Esophagus squamous epithelium (tissue), 5 donors: ENCODE data around the gene FXYD6. TPM values are rescaled to one million over a fixed set of nuclear protein-coding genes. Genes with fewer than 3 reads are reported as not detected.

Source experiments
- DNase-seq: peaks from one replicate; lab custom pipeline; 2025; lab: John Stamatoyannopoulos, UW
- H3K27ac ChIP-seq, 4 donors: fragments of 200-600 bp; sonication (generic); one replicate each; pipeline ENCODE4 v1.5.1; 2016 to 2019; ENCODE audit warnings: mild to moderate bottlenecking in 1 of 4
- H3K27me3 ChIP-seq, 4 donors: fragments of 200-600 bp; sonication (generic); 1 replicate in 3 of 4; 2 replicates in 1 of 4; pipeline versions ENCODE4 v1.5.1 to v1.6.0; 2017 to 2021; ENCODE audit warnings: antibody characterized with exemption in 1 of 4
- H3K36me3 ChIP-seq, 3 donors: fragments of 200-600 bp; sonication (generic); one replicate each; pipeline ENCODE4 v1.5.1; 2016 to 2019
- H3K4me1 ChIP-seq, 3 donors: fragments of 200-600 bp; sonication (generic); one replicate each; pipeline ENCODE4 v1.5.1; 2017 to 2019
- H3K4me3 ChIP-seq, 4 donors: fragments of 200-600 bp; sonication (generic); 1 replicate in 3 of 4; 2 replicates in 1 of 4; pipeline ENCODE4 v1.5.1; 2016 to 2019; ENCODE audit warnings: mild to moderate bottlenecking in 2 of 4, moderate library complexity in 1 of 4
- H3K9me3 ChIP-seq, 3 donors: fragments of 200-600 bp; sonication (generic); one replicate each; pipeline ENCODE4 v1.5.1; 2016 to 2019
- POLR2A ChIP-seq, 4 donors: fragments of 450-650 bp; IDR thresholded peaks; one replicate each; pipeline ENCODE4 v1.6.1; 2017; ENCODE audit warnings: antibody characterized with exemption in 4 of 4, mild to moderate bottlenecking in 4 of 4, moderate library complexity in 3 of 4
- WGBS, 2 donors: methylation state at CpG; one replicate each; pipeline ENCODE4 v1.1.5; 2018; 5-methylcytosine and 5-hydroxymethylcytosine counted together
- intact Hi-C: fragments of 100-400 bp; cut with DNase I; formaldehyde crosslinking; loops from one replicate; pipeline ENCODE4 v1.15.0; 2022
- total RNA-seq, 4 donors: library from RNA; depleted of rRNA; stranded (reverse); fragments of >200 nt; gene quantifications; one replicate each; pipeline ENCODE4 v1.1.0, GENCODE V29; 2016
- TF ChIP-seq, protein P1 (sequence below), 6 experiments: fragments of 450-650 bp in 4 of 6; fragments of 200-600 bp in 2 of 6; sonication (generic) in 2 of 6; IDR thresholded peaks; one replicate each; pipeline ENCODE4 v1.5.1; 2016 to 2019; ENCODE audit warnings: antibody characterized with exemption in 6 of 6, mild to moderate bottlenecking in 4 of 6, moderate library complexity in 4 of 6
- donor health status: DM: yes; HTN: yes; CAD: no.

Gene FXYD6
- total RNA-seq, 4 donors from 2014 or later, result 0.61 to 27.7 (median 2.1) TPM

DNA sequence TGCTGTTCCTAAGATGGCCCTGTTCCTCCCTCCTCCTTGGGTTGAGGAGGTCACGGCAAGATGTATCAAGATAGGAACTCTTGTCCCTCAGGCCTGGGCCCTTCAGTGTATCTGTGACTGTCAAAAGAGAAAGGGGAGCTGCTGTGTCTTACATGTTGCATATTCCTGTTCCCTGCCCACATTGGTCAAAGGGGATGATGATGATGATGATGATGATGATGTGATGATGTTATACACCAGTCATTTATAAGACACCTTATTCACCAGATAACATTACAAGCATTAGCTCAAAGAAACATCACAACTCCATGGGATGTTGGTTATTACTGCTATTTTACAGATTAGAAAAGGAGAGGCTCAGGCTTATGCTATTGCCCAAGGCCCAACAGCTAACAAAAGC lies 13.7 kb downstream of the FXYD6 start:
- peaks cover 0 to 6% (median 0%) of the 10 kb centered on the region in 4 donors for H3K27me3 ChIP-seq
- TF ChIP-seq, protein P1, sequence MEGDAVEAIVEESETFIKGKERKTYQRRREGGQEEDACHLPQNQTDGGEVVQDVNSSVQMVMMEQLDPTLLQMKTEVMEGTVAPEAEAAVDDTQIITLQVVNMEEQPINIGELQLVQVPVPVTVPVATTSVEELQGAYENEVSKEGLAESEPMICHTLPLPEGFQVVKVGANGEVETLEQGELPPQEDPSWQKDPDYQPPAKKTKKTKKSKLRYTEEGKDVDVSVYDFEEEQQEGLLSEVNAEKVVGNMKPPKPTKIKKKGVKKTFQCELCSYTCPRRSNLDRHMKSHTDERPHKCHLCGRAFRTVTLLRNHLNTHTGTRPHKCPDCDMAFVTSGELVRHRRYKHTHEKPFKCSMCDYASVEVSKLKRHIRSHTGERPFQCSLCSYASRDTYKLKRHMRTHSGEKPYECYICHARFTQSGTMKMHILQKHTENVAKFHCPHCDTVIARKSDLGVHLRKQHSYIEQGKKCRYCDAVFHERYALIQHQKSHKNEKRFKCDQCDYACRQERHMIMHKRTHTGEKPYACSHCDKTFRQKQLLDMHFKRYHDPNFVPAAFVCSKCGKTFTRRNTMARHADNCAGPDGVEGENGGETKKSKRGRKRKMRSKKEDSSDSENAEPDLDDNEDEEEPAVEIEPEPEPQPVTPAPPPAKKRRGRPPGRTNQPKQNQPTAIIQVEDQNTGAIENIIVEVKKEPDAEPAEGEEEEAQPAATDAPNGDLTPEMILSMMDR (IDR thresholded peaks at IDR 0.05), result no peak
- no peak for TF ChIP-seq POLR2A (IDR thresholded peaks at IDR 0.05)
- peaks cover 0 to 21% (median 3%) of the 10 kb centered on the region in 3 donors for H3K4me1 ChIP-seq
- H3K9me3 ChIP-seq, result no peaks in the 10 kb centered on the region
- intact Hi-C loops, result no loop called here
- H3K4me3 ChIP-seq, result no peak overlapping the region
- no peaks in the 10 kb centered on the region for H3K36me3 ChIP-seq
- peak overlapping the region in 2 of 4 donors; percentile 27 to 61 for H3K27ac ChIP-seq
- DNase-seq, result no peak
- WGBS, 2 donors, result 100% methylated on average over 1 of the region's 1 CpG; no CpG with 5 or more reads in 1 of the 2 donors

DNA sequence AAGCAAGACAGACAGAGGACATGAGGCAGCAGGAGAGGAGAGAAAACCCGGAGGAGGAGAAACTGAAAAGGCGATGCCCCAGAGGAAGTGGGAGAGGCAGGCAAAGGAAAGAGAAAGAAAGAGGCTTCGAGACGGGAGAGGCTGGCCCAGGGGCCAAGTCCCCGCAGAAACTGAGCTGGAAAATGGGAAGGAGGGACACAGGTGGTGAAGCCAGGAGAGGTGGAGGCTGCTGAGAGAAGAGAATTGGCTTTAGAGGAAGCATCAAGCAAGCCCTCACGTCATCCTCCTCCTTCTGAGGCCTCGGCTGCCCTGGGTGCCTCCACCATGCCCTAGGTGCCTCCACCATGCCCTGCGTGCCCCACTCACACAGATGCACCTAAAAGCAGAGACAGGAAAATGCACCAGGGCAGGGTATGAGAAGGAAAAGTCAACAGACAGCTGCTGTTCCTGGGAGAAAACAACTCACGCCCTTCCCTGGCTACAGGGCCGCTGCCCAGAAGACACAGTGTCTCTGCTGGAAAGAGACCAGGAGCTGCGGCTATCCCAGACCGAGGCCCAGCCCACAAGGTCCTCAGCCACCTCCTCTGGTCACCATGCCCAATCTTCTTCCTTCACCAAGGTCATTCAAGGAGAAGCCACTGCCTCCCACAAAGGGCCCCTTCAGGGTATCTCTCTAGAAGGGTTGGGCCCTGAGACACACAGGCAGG lies 14.3 kb downstream of the FXYD6 start:
- Histone ChIP-seq H3K4me1 (peaks cover 0 to 21% (median 3%) of the 10 kb centered on the region in 3 donors), H3K27me3 (peaks cover 0 to under 1% (median 0%) of the 10 kb centered on the region in 4 donors), H3K36me3 (no peaks in the 10 kb centered on the region), H3K4me3 (peak overlapping the region in 1 of 4 donors; percentile 18), H3K9me3 (no peaks in the 10 kb centered on the region), H3K27ac (peak overlapping the region in 3 of 4 donors; percentile 23 to 61 (median 27))
- 61 to 76% methylated on average over 10 to 12 of the region's 12 CpGs for WGBS, 2 donors
- no peak for TF ChIP-seq POLR2A (IDR thresholded peaks at IDR 0.05)
- TF ChIP-seq, protein P1 (IDR thresholded peaks at IDR 0.05), result no peak
- intact Hi-C loops, result no loop called here
- no peak for DNase-seq

DNA sequence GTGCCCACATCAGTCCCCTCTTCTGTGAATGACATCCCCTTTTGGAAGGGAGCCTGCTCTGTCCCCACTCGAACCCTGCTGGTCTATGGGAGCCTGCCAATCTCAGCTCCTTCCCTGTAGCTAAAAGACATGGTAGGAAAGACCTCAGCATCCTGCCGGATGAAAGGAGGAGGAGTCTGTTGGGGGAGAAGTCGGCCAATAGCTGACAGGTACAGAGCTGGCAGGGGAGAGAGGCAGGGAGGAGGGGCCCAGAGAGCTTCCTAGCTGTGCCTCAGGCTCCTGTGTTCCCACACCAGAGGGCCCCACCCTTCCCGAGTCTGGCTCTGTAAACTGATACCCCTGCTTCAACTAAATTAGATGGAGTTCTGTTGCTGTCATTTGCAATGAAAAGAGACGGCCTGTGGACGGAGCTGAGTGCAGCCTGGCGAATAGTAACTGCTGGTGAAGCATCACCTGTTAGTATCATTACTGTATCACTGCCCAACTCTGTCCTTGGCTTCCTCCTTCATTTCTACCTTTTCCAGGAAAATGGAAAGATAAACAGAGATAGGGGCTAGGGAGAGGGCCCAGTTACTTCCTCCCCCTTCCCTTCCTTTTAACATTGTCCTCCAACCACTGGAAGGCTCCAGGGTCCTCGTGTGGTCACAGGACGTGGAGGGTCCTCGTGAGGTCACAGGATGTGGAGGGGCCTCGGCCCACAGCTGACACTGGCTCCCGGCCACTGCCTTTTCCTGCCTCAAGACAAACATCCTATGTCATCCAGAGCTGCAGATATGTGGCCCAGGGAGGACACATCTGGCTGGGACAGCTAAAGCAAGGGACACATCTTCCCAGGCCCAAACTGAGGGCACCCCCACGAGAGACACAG lies 15.1 kb downstream of the FXYD6 start:
- no peak for DNase-seq
- intact Hi-C loops, result no loop called here

DNA sequence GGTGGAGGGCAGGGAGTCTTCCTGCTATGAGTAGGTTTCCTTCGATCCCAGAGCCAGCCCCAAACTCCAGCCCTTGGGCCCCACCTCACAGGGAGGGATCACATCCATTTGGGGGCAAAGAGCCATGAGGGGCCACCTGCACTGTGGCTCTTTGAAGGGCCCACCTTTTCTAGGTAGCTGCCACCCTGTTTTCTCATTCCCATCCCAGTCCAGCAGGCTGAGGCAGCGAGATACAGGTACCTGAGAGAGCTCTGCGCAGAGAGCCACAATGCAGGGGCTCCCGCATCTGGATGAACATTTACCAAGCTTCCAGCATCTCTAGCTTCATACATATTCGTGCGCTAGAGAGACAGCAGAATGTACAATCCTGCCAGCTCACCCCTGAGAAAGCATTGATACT lies 16.3 kb downstream of the FXYD6 start:
- TF ChIP-seq POLR2A (IDR thresholded peaks at IDR 0.05), result no peak
- TF ChIP-seq, protein P1 (IDR thresholded peaks at IDR 0.05), result no peak
- no peaks in the 10 kb centered on the region for H3K9me3 ChIP-seq
- peaks cover 0 to 21% (median 3%) of the 10 kb centered on the region in 3 donors for H3K4me1 ChIP-seq
- intact Hi-C loops, result no loop called here
- H3K27ac ChIP-seq, result no peak overlapping the region
- DNase-seq, result no peak
- WGBS, 2 donors, result 86 to 100% methylated on average over 1 to 5 of the region's 6 CpGs
- H3K36me3 ChIP-seq, result no peaks in the 10 kb centered on the region
- peaks cover 0 to 6% (median 0%) of the 10 kb centered on the region in 4 donors for H3K27me3 ChIP-seq
- no peak overlapping the region for H3K4me3 ChIP-seq

More for the DNA sequence above, 15.1 kb downstream of the FXYD6 start:
- H3K4me3 ChIP-seq, result no peak overlapping the region
- WGBS, 2 donors, result 39 to 57% methylated on average over 9 to 11 of the region's 13 CpGs
- H3K36me3 ChIP-seq, result no peaks in the 10 kb centered on the region
- TF ChIP-seq POLR2A (IDR thresholded peaks at IDR 0.05), result no peak
- TF ChIP-seq, protein P1 (IDR thresholded peaks at IDR 0.05), result no peak
- peak overlapping the region in 2 of 4 donors; percentile 27 to 61 for H3K27ac ChIP-seq
- peaks cover 0 to 21% (median 3%) of the 10 kb centered on the region in 3 donors for H3K4me1 ChIP-seq
- H3K27me3 ChIP-seq, result no peaks in the 10 kb centered on the region
- no peaks in the 10 kb centered on the region for H3K9me3 ChIP-seq
